HG03378 (cell line): ENCODE measurements around the gene KCND3.

ENCODE experiments used
- ATAC-seq: cut with Tn5 transposase; IDR thresholded peaks from one replicate; pipeline ENCODE4 v1.9.1; 2021; ENCODE audit warnings: mild to moderate bottlenecking, moderate library complexity; ENCODE audit not compliant: unreplicated experiment

Gene KCND3

DNA sequence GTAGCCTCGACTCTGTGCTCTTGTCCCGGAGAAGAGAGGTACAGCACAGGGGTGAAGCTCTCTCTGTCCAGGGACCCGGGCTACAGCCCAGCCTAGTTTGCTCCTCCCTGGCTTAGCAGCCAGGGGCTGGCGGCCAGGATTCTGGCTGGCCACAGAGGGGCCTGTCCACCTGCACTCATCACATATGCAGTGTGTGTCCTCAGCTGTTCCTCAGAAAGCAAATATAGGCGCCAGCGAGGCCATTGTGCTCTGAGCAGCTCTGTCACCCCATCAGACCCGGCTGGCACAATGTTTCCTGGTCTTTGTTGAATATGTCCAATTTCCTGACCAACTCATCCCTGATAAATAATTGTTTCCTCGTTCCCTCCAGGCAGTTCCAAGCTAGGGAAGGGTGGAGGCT, 28.5 kb downstream of the KCND3 start:
- ATAC-seq, result no peak

DNA sequence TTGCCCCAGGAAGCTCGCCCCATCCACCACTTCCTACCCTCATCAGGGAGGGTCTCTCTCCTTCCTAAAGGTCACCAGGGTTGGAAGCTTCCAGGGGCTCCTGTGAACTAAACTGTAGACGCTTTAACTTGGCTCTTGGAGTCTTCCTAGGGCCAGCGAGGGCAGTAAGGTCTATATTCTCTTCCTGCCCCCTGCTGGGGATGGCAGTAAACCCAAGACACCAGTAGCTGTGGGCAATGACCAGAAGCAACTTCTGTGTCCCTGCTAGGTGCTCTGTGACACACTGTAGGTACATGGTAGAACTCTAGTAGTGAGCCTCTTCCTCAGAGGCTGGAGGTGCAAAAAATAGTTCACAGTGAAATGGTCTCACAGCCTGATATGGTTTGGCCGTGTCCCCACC, 30.0 kb downstream of the KCND3 start:
- ATAC-seq, result no peak

DNA sequence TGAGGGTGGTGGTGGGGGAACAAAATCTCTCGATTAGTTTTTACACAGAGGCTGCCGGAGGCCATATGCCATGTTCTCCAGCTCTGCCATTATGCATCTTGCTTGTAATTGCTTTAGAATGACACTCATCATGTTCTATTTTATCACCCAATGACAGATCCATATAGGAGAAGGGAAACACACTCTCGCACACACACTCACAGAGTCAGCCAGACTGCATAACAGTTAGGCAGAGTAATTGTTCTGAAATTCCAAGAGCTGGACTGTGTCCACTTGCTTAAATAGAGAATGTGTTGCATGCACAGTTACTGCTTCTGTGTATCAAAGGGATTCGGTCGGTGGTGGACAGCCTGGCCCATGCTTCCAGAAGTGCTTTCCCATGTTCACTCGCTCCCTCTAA, 30.6 kb downstream of the KCND3 start:
- no peak for ATAC-seq

DNA sequence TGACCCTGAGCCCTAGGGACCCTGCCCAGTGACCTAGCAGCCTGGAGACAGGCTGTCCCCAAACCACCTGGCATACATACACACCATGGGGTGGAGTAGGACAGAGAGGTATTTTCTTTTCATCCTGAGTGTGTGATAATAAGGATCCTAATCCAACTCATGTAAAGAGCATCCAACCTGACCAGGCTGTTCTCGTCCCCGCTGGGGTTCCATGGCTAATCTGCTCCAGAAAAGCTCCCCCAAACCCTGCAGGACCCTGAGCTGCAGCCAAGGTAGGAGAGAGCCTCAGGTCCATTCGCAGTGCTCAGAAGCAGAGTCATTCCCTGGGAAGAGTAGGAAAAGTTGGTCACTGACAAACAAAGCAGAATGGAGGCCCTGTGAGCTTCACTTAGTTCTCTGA, 31.4 kb downstream of the KCND3 start:
- ATAC-seq, result no peak

DNA sequence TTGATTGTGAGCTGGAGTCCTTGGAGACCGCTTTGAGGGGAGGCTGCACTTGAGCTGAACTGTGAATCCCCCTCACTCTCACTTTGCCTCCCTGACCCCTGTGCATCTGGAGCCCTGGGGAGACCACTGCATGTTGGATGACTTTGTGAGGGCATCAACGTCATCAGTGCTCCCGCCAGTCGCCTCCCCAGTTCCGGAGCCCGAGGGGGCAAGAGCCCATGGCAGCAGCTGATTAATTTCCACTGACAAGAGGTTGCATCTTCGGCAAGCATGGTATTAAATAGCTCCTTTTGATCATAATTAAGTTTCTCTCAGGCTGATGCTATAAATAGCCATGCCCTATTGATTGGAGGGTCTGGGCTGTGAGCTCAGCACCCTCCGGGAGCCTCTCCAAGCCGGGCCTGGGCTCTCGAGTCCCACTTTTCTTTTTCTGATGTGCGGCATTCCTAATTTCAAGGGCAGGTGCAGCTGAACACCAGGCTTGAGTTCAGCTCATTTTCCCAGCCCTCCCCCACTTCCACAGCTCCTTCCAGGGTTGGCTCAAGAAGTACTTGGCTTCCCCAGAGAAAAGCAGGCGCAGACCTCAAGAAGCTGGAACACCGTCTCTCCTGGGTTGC, 33.2 kb downstream of the KCND3 start:
- no peak for ATAC-seq

DNA sequence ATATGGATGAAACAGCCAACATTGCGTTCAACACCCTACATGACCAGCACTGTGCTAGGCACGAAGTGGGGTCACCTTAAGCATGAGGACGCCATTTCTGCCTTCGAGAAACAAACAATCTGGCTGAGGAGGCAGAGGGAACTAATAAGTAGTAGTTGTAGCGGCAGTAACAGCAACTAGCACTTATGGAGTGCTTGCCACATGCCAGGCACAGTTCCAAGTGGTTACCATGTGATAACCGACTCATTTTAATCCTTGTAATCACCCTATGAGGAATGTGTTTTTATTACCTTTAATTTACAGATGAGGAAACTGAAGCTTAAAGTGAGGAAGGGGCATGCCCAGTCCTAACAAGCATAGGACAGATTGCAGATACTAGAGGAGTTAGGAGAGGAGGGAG, 33.7 kb downstream of the KCND3 start:
- no peak for ATAC-seq

DNA sequence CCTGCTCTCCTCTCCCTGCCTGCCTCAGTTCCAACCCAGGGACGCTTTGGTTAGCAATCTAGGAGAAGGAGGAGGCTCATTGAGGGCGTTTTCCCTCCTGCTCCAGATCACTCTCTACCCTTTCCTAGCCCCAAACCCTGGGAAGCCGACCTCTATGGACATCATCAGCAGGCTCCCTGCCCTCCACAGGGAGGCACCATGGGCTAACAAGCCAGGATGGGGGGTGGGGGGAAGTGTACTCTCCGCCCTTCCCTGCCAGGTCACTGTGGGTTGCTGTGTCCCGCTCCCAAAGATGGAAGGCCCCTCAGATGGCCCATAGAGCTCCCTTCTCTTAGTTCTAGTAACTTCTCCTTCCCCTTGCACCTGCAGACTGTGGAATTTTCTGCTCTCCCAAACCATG, 35.7 kb downstream of the KCND3 start:
- ATAC-seq, result no peak

DNA sequence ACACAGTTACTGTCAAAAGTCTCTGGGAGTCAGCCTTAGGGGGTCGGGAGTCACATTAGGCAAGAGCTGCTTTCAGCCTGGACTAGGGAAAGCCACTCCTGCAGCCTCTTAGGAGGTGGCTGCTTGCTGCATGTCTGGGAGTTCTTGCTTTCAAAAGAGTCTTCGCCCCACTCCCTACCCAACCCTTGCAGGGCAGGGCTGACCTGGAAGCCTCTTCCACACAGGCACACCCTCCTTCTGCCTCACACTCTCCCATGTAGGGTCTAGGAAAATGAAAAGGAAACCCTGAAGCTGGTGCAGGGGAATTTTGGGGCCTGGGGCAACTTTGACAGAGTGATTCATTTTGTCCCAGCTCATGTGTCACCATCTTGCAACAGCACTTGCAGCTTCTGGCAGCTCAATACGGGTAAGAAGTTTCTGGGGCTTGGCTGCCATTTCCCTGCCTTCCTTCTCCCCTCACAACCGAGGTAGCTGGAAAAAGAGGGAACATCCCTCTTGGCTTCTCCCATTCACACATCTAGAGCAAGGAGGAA, 37.3 kb downstream of the KCND3 start:
- ATAC-seq, result no peak

DNA sequence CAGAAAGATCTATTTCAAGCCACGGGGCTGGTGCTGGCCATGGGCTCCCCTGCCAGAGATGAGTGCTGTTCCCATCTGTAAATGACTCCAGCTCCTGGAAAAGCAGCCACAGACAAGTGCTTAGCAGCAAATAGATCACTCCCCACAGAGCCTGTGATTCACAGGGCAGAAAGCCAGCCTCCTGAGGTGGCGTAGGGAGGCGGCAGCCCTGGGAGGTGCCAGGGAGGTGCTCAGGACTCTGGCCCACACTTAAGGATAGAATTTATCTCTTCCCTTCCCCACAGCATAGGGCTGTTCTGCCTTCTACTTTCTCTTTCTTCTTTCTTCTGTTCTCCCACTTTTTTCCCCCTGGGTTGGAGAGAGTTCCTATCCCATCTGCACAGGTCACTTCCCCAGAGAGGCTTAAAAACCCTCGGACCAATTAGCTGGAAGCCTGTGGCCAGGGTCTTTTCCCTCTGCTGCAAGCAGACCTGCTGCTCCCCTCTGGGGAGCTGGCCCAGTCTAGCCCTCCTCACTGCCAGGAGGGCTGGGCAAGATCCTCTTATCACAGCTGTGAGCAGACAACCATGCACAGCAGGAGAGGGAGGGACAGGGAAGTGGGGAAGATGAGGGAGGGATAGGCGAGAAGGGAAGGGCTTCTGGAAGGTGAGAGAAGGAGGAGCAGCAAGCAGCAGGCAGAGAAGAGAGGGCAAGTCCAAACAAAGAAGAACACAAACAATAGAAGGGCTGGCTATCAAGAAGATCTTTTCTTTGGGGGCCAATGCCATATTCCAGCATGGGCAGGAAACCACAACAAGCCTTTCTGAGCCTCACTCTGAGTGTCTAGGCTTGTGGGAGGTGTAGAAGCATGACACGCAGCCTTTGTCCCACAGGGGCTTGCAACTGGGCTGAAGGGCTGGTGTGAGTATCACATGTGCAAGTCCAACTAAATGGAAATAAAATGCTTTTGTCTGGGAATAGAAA, 41.0 kb downstream of the KCND3 start:
- ATAC-seq, result no peak

DNA sequence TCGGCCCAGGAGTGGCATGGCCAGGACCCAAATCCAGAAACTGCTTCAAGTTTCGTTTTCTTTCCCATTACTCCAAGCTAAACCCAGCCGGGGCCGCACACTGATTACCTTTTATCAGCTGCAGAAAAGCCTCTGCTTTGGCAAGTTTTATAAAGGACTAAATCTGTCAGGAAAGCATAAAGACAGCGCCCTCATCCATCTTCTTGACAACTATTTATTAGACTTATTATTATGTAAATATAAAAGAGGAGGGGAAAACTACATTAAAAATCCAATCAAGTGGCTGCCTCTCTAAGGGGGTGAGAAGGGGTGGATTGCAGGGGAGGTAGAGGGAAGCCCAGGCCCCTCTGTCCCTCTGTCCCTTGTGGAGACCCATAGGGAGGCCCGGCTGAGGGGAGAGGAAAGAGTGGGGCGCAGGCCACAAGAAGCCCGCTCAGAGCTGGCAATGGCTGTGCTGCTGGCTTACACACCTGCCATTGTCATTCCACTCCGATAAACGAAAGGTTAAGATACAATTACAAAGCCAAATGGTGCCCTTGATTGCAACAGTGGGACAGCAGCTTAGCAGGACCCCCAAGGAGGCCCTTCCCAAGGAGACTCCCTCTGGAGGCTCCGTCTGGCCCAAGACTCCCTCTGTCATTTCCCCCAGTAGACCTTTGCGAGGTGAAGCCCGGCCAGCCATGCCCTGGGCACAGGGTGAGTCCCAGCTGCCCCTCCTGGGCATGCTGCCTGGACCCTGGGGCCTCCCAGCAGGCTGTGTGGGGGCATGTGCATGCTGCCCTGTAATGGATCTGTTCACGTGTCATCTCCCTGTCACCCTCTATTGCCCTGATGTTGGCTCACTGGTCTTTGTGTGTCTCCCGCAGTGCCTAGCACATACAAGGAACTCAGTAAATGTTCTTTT, 45.4 kb downstream of the KCND3 start:
- ATAC-seq, result no peak

DNA sequence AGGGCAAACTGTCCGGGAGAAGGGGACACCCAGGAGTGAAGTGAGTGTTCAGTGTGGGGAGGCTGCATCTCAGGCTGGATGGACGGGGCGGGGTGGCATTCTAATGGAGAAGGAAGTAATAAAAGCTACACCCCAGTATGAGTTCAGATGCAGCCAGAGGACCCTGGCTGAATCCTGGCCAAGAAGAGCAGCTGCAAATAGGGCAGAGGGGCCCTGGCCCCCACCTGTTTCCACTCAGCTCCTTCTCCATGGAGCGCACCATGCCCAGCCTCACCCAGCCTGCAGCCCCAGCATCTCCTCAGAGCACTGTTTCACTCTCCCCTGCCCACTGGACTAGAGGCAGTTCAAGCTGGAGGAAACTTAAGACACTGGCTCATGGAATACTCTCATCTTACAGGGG, 46.4 kb downstream of the KCND3 start:
- no peak for ATAC-seq

DNA sequence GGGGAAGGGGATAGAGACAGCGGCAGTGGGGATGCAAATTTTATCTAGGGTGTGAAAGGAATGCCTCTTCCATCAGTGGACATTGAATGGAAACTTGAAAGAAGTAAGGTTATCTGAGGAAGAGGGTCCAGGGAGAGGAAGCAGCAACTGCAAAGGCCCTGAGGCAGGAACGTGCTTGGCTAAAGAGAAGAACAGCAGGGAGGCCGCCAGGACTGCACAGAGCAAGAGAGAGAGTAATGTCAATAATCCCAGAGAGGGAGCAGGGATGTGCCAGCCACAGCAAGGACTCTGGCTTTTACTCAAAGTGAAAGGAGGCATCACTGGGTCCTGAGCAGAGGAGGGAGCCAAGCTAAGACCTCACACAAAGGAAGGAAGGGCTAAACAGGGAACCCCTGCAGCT, 50.9 kb downstream of the KCND3 start:
- ATAC-seq, result no peak

DNA sequence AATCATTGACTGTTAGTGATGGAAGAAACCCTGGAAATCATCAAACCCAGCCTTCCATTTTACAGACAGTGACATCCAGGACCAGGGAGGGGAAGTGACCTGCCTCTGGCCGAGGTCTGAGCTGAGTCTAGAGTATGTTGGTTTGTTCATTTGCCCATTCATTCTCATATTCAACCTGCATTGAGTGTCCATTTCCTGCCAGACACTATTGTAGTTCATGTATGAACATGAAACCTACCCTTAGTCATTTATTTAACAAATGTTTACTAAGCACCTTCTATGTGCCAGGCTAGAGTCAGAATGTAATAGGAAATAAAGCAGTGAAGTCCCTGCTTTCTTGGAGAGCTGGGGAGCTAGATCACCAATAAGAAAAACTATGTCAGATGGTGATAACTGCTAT, 51.3 kb downstream of the KCND3 start:
- ATAC-seq, result no peak

DNA sequence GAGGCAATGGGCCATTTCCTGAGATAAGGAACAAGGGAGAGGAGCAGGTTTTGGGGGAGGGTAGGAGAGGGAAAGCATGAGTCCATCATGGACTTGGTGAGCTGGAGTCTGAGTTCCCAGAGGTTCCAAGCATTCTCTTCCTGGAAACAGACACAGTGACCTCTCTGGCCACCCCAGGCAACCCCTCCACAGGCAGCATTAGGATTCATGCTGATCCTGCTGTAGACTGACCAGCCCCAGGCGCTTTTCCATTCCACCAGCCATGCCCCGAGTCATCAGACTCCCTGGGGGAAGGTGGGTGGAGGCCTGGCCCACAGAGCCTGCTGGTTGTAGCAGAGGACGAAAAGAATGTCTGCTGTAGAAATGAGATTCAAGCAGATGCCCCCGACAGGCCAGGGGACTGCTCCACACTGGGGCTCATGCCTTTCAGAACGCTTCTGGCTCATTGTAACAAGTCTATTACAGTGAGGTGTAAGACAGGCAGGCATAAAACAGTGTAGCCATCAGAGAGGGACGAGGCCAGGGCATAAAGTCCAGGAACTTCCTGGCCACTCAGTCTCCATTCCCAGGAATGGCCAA, 52.2 kb downstream of the KCND3 start:
- ATAC-seq, result no peak

DNA sequence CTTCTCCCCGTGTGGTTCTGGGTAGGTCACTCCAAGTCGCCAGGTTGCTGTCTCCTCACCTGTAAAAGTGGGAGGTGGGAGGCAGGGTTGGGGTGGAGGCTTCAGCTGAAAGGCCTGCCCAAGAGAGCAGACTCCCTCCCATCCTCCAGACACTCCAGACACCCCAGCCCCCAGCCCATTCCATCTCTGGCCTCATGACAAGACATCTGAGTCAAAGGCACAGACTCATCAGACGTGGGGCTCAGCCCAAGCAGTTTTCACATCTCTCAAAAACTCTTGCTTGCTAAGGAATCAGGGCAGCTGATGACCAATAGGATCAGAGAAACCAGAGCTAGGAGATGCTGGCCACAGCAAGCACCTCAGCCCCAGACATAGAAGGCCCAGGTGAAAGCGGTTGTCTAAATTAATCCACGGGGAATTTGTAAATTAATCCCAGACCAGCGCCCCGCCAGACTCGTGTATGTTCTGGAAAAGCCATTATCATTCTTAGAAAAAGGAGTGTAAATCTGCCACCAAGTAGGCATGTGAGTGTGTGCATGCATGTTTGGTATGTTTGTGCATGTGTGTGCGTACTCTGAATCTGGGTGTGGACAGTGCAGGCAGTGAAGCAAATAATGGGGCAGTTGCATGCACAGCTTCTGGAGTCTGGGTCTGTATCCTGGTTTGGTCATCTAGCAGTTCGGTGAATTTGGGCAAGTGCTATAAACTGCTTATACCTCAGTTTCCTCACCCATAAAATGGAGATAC, 55.2 kb downstream of the KCND3 start:
- ATAC-seq, result no peak

DNA sequence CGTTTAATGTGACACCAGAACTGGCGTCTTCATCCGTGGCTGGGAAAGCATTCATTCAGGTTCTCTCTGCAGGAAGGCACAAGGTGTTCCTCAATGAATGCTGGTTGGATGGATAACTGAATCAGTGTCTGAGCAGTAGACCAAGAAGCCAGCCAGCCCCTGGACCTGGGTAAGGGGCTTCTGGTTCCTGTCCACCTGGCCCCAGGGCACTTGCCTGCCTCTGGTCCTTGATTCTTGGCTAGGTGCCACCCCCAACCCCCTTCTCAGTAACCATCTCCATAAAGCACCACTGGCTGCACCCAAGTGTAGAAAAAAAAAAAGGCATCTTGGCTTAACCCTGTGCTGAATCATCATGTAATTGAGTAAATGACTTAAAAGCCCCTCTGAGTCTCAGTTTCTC, 59.1 kb downstream of the KCND3 start:
- no peak for ATAC-seq

DNA sequence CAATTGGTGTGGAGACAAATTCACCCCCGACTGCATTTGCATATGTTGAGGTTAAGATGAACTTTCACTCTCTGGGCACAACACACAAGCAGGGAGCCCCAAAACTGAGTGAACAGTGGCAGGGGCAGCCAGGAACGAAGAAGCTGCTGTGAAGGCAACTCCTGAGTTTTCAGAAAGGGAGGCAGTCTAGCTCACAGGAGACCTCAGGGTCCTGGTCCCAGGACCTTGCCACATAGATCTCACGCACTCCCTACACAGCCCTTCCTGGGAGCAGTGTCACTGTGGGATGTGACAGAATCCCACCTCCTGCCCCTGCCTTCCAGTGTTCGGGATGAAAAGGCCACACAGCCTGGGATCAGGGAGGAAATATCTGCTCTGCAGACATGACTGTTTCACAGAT, 60.9 kb downstream of the KCND3 start:
- no peak for ATAC-seq

DNA sequence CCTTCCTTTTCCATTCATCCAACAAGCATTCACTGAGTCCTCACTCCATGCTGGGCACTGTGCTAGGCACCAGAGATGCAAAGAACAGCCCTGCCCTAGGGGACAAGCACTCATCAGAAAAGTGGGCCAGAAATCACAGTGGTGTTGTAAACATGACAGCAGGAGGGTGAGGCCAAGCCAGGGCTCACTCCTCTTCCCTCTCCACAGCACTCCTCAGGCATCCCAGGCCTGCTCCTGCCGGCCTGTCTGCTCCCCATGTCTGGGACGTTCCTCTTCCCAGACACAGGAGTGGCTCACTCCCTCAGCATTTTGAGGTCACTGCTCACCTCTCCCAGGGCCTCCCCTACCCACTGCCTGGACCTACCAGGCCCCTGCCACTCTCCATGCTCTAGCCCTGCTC, 61.8 kb downstream of the KCND3 start:
- ATAC-seq, result no peak

DNA sequence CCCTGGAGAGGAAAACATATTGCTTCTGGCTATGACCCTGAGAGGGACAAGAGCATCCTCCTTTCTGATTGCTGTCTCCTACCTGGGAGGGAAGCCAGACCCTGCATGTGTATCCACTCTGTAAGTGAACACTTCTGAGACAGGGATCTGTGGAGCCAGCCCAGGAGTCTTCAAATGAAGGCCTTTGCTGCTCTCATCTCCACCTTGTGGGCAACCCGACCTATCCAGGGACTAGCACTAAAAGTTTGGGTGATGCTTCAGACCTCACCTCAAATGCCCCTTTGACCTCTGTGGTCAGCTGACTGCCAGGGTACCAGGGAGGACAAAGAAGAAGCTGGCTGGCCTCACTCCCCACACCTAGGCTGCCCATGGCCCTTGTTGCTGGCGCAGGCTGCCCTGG, 64.7 kb downstream of the KCND3 start:
- ATAC-seq, result no peak

DNA sequence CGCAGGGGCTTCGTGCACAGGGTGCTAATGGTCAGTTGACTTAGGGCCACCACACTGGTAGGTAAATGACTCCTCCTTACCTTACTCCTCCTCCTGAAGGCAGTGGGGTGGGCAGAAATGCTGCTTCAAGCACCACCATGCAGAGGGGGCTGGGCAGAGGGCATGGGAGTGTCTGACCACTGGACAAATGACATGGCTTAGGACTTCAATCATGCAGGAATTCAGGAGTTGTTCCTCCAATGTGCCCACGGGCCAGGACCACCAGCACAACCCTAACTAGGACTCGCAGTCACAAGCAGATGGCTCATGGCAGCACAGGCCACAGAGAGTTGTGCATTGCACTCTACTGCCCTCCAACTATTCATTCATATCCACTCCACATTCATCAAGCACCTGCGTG, 65.7 kb downstream of the KCND3 start:
- no peak for ATAC-seq
